Keratinocyte (primary cell): ENCODE data around the gene CD300H. TPM values are rescaled to one million over a fixed set of nuclear protein-coding genes. Genes with fewer than 3 reads are reported as not detected.

Experiments used
- DNase-seq: peaks from one replicate; pipeline ENCODE4 v3.0.0-alpha.2; 2011; ENCODE audit warnings: low read depth, missing footprints, low spot score
- FAIRE-seq: peaks from 2 replicates; lab custom pipeline; 2011; peaks lifted over from hg19 to GRCh38; lab: Jason Lieb, UNC
- H2AFZ ChIP-seq: 2 replicates; pipeline ENCODE4 v1.6.0; 2012; ENCODE audit warnings: low read length, control low read depth, inconsistent platforms; ENCODE audit not compliant: control insufficient read depth
- H3K27ac ChIP-seq: 2 replicates; pipeline ENCODE4 v1.5.1; 2011; ENCODE audit warnings: low read length; ENCODE audit not compliant: control insufficient read depth, insufficient read depth
- H3K27me3 ChIP-seq: 3 replicates; pipeline ENCODE4 v1.6.0; 2011; ENCODE audit warnings: low read length; ENCODE audit not compliant: control insufficient read depth, insufficient read depth; ENCODE audit errors: extremely low read depth
- H3K36me3 ChIP-seq, 2 experiments: 2 replicates in 1 of 2; 3 replicates in 1 of 2; pipeline ENCODE4 v1.5.1; 2011; ENCODE audit warnings: low read length in 2 of 2, mild to moderate bottlenecking in 1 of 2; ENCODE audit not compliant: control insufficient read depth in 2 of 2, insufficient read depth in 2 of 2; ENCODE audit errors: extremely low read depth in 1 of 2
- H3K4me1 ChIP-seq: 3 replicates; pipeline ENCODE4 v1.5.1; 2011; ENCODE audit warnings: low read length; ENCODE audit not compliant: control insufficient read depth, insufficient read depth; ENCODE audit errors: extremely low read depth
- H3K4me2 ChIP-seq: 3 replicates; pipeline ENCODE4 v1.6.0; 2011; ENCODE audit warnings: low read depth, low read length; ENCODE audit not compliant: control insufficient read depth, insufficient read depth; ENCODE audit errors: extremely low read depth
- H3K4me3 ChIP-seq, 3 experiments: fragments of 200-600 bp in 1 of 3; sonication (generic) in 1 of 3; 2 replicates in 2 of 3; 3 replicates in 1 of 3; pipeline ENCODE4 v1.5.1; 2011 to 2016; ENCODE audit warnings: low read length in 3 of 3, mild to moderate bottlenecking in 3 of 3, control low read depth in 2 of 3, inconsistent platforms in 1 of 3, low read depth in 1 of 3, mixed read lengths in 1 of 3, mixed run types in 1 of 3, moderate library complexity in 1 of 3; ENCODE audit not compliant: control insufficient read depth in 2 of 3, insufficient read depth in 2 of 3; ENCODE audit errors: extremely low read depth in 1 of 3
- H3K79me2 ChIP-seq: 2 replicates; pipeline ENCODE4 v1.6.0; 2012; ENCODE audit warnings: low read length; ENCODE audit not compliant: control insufficient read depth, insufficient read depth
- H3K9ac ChIP-seq: 3 replicates; pipeline ENCODE4 v1.6.0; 2011; ENCODE audit warnings: low read length; ENCODE audit not compliant: control insufficient read depth, insufficient read depth; ENCODE audit errors: extremely low read depth
- H3K9me1 ChIP-seq: 3 replicates; pipeline ENCODE4 v1.6.0; 2011; ENCODE audit warnings: low read length; ENCODE audit not compliant: control insufficient read depth, insufficient read depth; ENCODE audit errors: extremely low read depth
- H3K9me3 ChIP-seq: 2 replicates; pipeline ENCODE4 v1.5.1; 2012; ENCODE audit warnings: low read depth, low read length; ENCODE audit not compliant: control insufficient read depth
- H4K20me1 ChIP-seq: 3 replicates; pipeline ENCODE4 v1.6.0; 2011; ENCODE audit warnings: low read length; ENCODE audit not compliant: control insufficient read depth, insufficient read depth; ENCODE audit errors: extremely low read depth
- EZH2 ChIP-seq: IDR thresholded peaks from one replicate; pipeline ENCODE4 v1.6.1; 2012; ENCODE audit warnings: inconsistent platforms, mild to moderate bottlenecking, low read length, moderate library complexity
- dilution Hi-C: fragments of 300-500 bp; cut with MboI; formaldehyde crosslinking; loops from one replicate; pipeline ENCODE4 v1.7.0; 2020; ENCODE audit warnings: low sequenced_read_pairs; ENCODE audit not compliant: extremely low pct_ligation_motif_present
- polyA plus RNA-seq, 5 experiments: library from polyadenylated mRNA; depleted of rRNA in 3 of 5; stranded (reverse) in 3 of 5; stranded (forward) in 1 of 5; unstranded in 1 of 5; fragments of >200 nt; gene quantifications; 1 replicate in 1 of 5; 2 replicates in 3 of 5; 3 replicates in 1 of 5; pipeline versions ENCODE4 v1.2.1 to v1.2.3, GENCODE V29; 2011 to 2012; ENCODE audit warnings: missing spikeins in 2 of 5, low read depth in 1 of 5, low replicate concordance in 1 of 5
- TF ChIP-seq, protein P1 (sequence below), 3 experiments: IDR thresholded peaks in 1 of 3; conservative IDR thresholded peaks in 1 of 3; optimal IDR thresholded peaks in 1 of 3; 2 replicates in 2 of 3; 3 replicates in 1 of 3; pipeline versions ENCODE3 to v1.5.1; 2011; ENCODE audit warnings: low read length in 3 of 3, mild to moderate bottlenecking in 3 of 3, moderate library complexity in 2 of 3, control low read depth in 1 of 3, inconsistent platforms in 1 of 3; ENCODE audit not compliant: insufficient read depth in 2 of 3; ENCODE audit errors: extremely low read depth in 1 of 3

Gene CD300H
- polyA plus RNA-seq, 1 donor (not counting 4 experiments of a cell fraction or from before 2014, with no cell fraction given), result not detected

DNA sequence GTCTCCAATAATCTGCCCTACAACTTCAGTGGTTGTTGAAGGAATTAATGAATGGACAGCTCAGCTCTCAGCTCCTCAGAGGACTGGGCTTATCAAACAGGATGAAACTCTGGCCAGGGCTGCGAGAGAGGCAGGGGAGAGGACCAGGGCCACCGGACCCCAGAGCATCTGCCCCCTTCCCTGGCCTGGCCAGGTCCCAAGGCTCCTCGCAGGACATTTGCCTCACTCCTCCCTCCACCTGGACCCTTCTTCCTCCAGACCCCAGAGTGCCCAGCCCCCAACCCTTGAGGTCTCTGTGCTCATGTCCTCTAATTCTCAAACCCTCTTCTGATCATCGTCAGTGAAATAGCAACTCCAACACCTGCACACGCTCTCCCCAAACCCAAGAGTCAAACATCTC is 25.1 kb downstream of the CD300H start:
- Histone ChIP-seq H3K79me2 (no peaks in the 10 kb centered on the region), H3K9me1 (no peaks in the 10 kb centered on the region), H3K9ac (no peak overlapping the region), H3K27ac (no peak overlapping the region), H3K9me3 (no peaks in the 10 kb centered on the region), H2AFZ (no peak overlapping the region), H4K20me1 (no peaks in the 10 kb centered on the region), H3K36me3 (no peaks in the 10 kb centered on the region), H3K4me1 (no peaks in the 10 kb centered on the region), H3K4me3 (no peak overlapping the region), H3K4me2 (no peak overlapping the region), H3K27me3 (peaks cover 17% of the 10 kb centered on the region)
- no peak for TF ChIP-seq EZH2
- TF ChIP-seq, protein P1, sequence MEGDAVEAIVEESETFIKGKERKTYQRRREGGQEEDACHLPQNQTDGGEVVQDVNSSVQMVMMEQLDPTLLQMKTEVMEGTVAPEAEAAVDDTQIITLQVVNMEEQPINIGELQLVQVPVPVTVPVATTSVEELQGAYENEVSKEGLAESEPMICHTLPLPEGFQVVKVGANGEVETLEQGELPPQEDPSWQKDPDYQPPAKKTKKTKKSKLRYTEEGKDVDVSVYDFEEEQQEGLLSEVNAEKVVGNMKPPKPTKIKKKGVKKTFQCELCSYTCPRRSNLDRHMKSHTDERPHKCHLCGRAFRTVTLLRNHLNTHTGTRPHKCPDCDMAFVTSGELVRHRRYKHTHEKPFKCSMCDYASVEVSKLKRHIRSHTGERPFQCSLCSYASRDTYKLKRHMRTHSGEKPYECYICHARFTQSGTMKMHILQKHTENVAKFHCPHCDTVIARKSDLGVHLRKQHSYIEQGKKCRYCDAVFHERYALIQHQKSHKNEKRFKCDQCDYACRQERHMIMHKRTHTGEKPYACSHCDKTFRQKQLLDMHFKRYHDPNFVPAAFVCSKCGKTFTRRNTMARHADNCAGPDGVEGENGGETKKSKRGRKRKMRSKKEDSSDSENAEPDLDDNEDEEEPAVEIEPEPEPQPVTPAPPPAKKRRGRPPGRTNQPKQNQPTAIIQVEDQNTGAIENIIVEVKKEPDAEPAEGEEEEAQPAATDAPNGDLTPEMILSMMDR (optimal IDR thresholded peaks at IDR 0.05 in 1 of 3, IDR thresholded peaks at IDR 0.05 in 1 of 3, conservative IDR thresholded peaks at IDR 0.05 in 1 of 3; ENCODE audit: extremely low read depth in 1 of 3, insufficient read depth in 2 of 3, low read length in 3 of 3), result no peak
- DNase-seq (no peak), FAIRE-seq (no peak)
- dilution Hi-C loops, result no loop called here

DNA sequence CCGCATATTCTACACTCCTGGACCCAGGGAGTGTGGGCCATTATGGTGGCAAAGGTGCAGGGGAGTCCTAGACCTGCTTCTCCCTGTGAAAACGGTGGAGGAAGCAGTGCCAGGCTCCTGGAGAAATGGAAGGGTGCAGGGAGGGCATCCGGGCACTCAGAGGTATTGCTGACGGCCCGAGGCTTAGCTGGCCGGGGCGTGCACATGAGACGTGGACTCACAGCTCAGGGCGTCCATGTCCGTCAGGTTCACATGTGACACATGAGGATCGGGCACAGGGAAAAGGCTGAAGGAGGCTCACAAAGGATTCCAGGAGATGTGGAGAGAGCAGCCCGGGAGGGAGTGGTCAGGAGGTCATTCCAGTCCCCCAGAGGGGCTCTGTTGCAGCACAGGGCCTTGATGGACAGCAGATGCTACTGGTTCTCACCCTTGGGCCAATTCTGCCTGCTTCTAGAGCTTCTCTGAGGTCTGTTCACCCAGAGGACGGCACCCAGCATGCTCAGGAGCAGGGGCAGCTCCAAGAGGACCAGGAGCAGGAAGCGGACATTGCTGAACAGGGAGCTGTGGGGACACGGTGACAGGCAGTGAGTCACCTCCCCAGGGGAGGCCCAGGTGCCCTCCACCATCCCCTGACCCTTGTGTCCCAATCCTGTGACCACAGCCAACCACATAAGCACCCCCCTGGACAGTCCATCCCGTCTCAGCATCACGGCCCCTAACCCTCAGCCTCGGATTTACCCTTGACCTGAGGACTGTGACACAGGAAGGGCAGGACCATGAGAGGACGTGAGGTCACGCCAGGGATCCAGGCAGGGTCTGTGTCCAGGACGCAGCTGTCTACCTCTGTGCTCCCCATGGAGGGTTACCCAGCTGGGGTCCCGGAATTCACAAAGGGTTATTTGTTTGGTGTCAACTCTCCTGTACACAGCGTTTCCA is 25.9 kb downstream of the CD300H start:
- no peaks in the 10 kb centered on the region for H4K20me1 ChIP-seq
- H3K36me3 ChIP-seq, result no peaks in the 10 kb centered on the region
- H3K9ac ChIP-seq, result no peak overlapping the region
- no peaks in the 10 kb centered on the region for H3K9me1 ChIP-seq
- H3K4me1 ChIP-seq, result no peaks in the 10 kb centered on the region
- DNase-seq (no peak), FAIRE-seq (no peak)
- H3K4me2 ChIP-seq, result no peak overlapping the region
- H3K27me3 ChIP-seq, result peaks cover 17% of the 10 kb centered on the region
- dilution Hi-C loops, result no loop called here
- no peaks in the 10 kb centered on the region for H3K79me2 ChIP-seq
- no peak overlapping the region for H3K4me3 ChIP-seq
- H3K27ac ChIP-seq, result no peak overlapping the region
- no peaks in the 10 kb centered on the region for H3K9me3 ChIP-seq
- no peak overlapping the region for H2AFZ ChIP-seq
- TF ChIP-seq, protein P1 (optimal IDR thresholded peaks at IDR 0.05 in 1 of 3, IDR thresholded peaks at IDR 0.05 in 1 of 3, conservative IDR thresholded peaks at IDR 0.05 in 1 of 3; ENCODE audit: extremely low read depth in 1 of 3, insufficient read depth in 2 of 3, low read length in 3 of 3), result no peak
- no peak for TF ChIP-seq EZH2
